GM12878 (cell line): ENCODE results near the gene SV2B. TPM values are rescaled to one million over a fixed set of nuclear protein-coding genes. Genes with fewer than 3 reads are reported as not detected.

Experiments used
- ATAC-seq: fragments of 200-7000 bp; cut with Tn5 transposase; 3 replicates; pipeline ENCODE4 v1.9.1; 2020; ENCODE audit warnings: mild to moderate bottlenecking, moderate library complexity
- BruUV-seq: library from RNA; stranded (reverse); fragments of 400-500 nt; replicated peaks from 2 replicates; lab custom pipeline; 2021; lab: Mats Ljungman, UMichigan
- CTCF ChIA-PET: fragments of 300-600 bp; sonication (Branson Sonifier 250); formaldehyde crosslinking; extraction: SDS; loops from one replicate; lab custom pipeline; 2021; ENCODE audit warnings: inconsistent platforms; lab: Yijun Ruan, JAX
- POLR2A ChIA-PET: fragments of 350-600 bp; formaldehyde crosslinking; extraction: SDS; loops from one replicate; lab custom pipeline; 2021; ENCODE audit warnings: inconsistent platforms; lab: Charles Lee
- RAD21 ChIA-PET: fragments of 300-600 bp; sonication (Branson Sonifier 250); formaldehyde crosslinking; loops from one replicate; lab custom pipeline; 2023; ENCODE audit warnings: antibody characterized with exemption; ENCODE audit not compliant: unreplicated experiment; lab: Charles Lee
- SMC1A ChIA-PET: fragments of 300-600 bp; sonication (Branson Sonifier 250); formaldehyde crosslinking; loops from one replicate; lab custom pipeline; 2023; ENCODE audit not compliant: unreplicated experiment, uncharacterized antibody; lab: Charles Lee
- DNase-seq: peaks from one replicate; pipeline ENCODE4 v3.0.0-alpha.2; 2011; ENCODE audit warnings: low read depth, low spot score
- FAIRE-seq: peaks from 3 replicates; lab custom pipeline; 2011; peaks lifted over from hg19 to GRCh38; lab: Jason Lieb, UNC
- H2AFZ ChIP-seq: 2 replicates; pipeline ENCODE4 v1.6.0; 2011; ENCODE audit warnings: low read depth, low read length, control low read depth; ENCODE audit not compliant: control insufficient read depth
- H3K27ac ChIP-seq: 2 replicates; pipeline ENCODE4 v1.5.1; 2011; ENCODE audit warnings: control low read depth; ENCODE audit not compliant: control insufficient read depth, insufficient read depth
- H3K27me3 ChIP-seq, 2 experiments: replicated peaks in 1 of 2; 2 replicates each; pipeline versions ENCODE4 v1.6.0 to v1.6.1; 2011; ENCODE audit warnings: low read length in 1 of 2; ENCODE audit not compliant: control insufficient read depth in 2 of 2, insufficient read depth in 2 of 2
- H3K36me3 ChIP-seq, 2 experiments: 2 replicates each; pipeline ENCODE4 v1.5.1; 2011; ENCODE audit warnings: low read length in 1 of 2; ENCODE audit not compliant: control insufficient read depth in 2 of 2, insufficient read depth in 2 of 2
- H3K4me1 ChIP-seq: 2 replicates; pipeline ENCODE4 v1.6.1; 2011; ENCODE audit warnings: mild to moderate bottlenecking, low read length, moderate library complexity, mixed read lengths; ENCODE audit not compliant: control insufficient read depth, insufficient read depth
- H3K4me2 ChIP-seq: 2 replicates; pipeline ENCODE4 v1.6.0; 2011; ENCODE audit warnings: control low read depth; ENCODE audit not compliant: control insufficient read depth, insufficient read depth
- H3K4me3 ChIP-seq: fragments of 200-600 bp; sonication (generic); 2 replicates; pipeline ENCODE4 v1.5.1; 2016
- H3K79me2 ChIP-seq: 2 replicates; pipeline ENCODE4 v1.6.0; 2011; ENCODE audit warnings: low read length; ENCODE audit not compliant: control insufficient read depth, insufficient read depth
- H3K9ac ChIP-seq: 2 replicates; pipeline ENCODE4 v1.8.0; 2011; ENCODE audit warnings: low read length, control low read depth, mixed read lengths; ENCODE audit not compliant: control insufficient read depth, insufficient read depth
- H3K9me3 ChIP-seq: replicated peaks from 3 replicates; pipeline ENCODE4 v1.5.1; 2011; ENCODE audit warnings: mild to moderate bottlenecking, low read length; ENCODE audit not compliant: control insufficient read depth, insufficient read depth
- H4K20me1 ChIP-seq: 2 replicates; pipeline ENCODE4 v1.6.0; 2011; ENCODE audit not compliant: control insufficient read depth, insufficient read depth
- CEBPZ ChIP-seq: fragments of 150-350 bp; IDR thresholded peaks from 2 replicates; pipeline ENCODE4 v1.6.1; 2016; ENCODE audit warnings: low read depth, low read length
- ELK1 ChIP-seq: IDR thresholded peaks from 2 replicates; pipeline ENCODE4 v1.6.1; 2012; ENCODE audit warnings: low read depth, low read length, improper control_type of control experiment
- EP300 ChIP-seq, 2 experiments: fragments of 150-350 bp in 1 of 2; IDR thresholded peaks; 2 replicates each; pipeline ENCODE4 v1.6.1; 2011 to 2012; ENCODE audit warnings: low read depth in 2 of 2, low read length in 2 of 2, borderline replicate concordance in 1 of 2, improper control_type of control experiment in 1 of 2, inconsistent platforms in 1 of 2; ENCODE audit not compliant: control insufficient read depth in 1 of 2
- SIX5 ChIP-seq: IDR thresholded peaks from 2 replicates; pipeline ENCODE4 v1.6.1; 2011; ENCODE audit warnings: mild to moderate bottlenecking, low read depth, low read length, moderate library complexity; ENCODE audit not compliant: severe bottlenecking
- SREBF1 ChIP-seq: IDR thresholded peaks from 2 replicates; pipeline ENCODE4 v1.6.1; 2012; ENCODE audit warnings: mild to moderate bottlenecking, low read length
- STAT1 ChIP-seq: fragments of 450-650 bp; conservative IDR thresholded peaks from 2 replicates; pipeline ENCODE4 v1.6.1; 2014; ENCODE audit warnings: antibody characterized with exemption, mild to moderate bottlenecking
- STAT3 ChIP-seq: IDR thresholded peaks from 2 replicates; pipeline ENCODE4 v1.6.1; 2011; ENCODE audit warnings: low read depth, low read length, improper control_type of control experiment
- YY1 ChIP-seq: IDR thresholded peaks from 2 replicates; pipeline ENCODE4 v1.6.1; 2011; ENCODE audit warnings: low read depth, mild to moderate bottlenecking, low read length
- ZNF384 ChIP-seq: IDR thresholded peaks from 2 replicates; pipeline ENCODE4 v1.6.1; 2012; ENCODE audit warnings: low read depth, mild to moderate bottlenecking, low read length, improper control_type of control experiment, borderline replicate concordance
- ZNF622 ChIP-seq: fragments of 450-650 bp; IDR thresholded peaks from 2 replicates; pipeline ENCODE4 v1.6.1; 2017; ENCODE audit warnings: mild to moderate bottlenecking, inconsistent platforms
- WGBS: methylation state at CpG from one replicate; pipeline ENCODE4 v1.1.6; 2016; ENCODE audit warnings: low lambda C conversion rate; ENCODE audit not compliant: insufficient replicate concordance, insufficient coverage; ENCODE audit errors: missing lambda C conversion rate; 5-methylcytosine and 5-hydroxymethylcytosine counted together
- in situ Hi-C: fragments of 300-500 bp; cut with MboI; formaldehyde crosslinking; loops from 9 replicates; pipeline ENCODE4 v1.14.3; 2018; ENCODE audit warnings: mixed read lengths
- intact Hi-C: fragments of 100-400 bp; cut with micrococcal nuclease; formaldehyde crosslinking; loops from one replicate; pipeline ENCODE4 v1.14.2; 2022; ENCODE audit not compliant: unreplicated experiment
- polyA plus RNA-seq, 11 experiments: library from polyadenylated mRNA; depleted of rRNA in 4 of 11; unstranded in 6 of 11; stranded (reverse) in 5 of 11; fragments of >200 nt; fragmentation: Nextera tagmentation in 4 of 11; fragmentation: Illumina TruSeq in 1 of 11; extraction: Ambion mirVana in 4 of 11; extraction: Trizol in 1 of 11; gene quantifications; 1 replicate in 1 of 11; 2 replicates in 10 of 11; pipeline versions ENCODE4 v1.2.1 to v1.2.3, GENCODE V29; 2011 to 2016; ENCODE audit warnings: inconsistent platforms in 2 of 11, missing spikeins in 2 of 11, low read depth in 1 of 11
- total RNA-seq, 4 experiments: library from RNA; depleted of rRNA in 3 of 4; stranded (reverse); fragments of >200 nt in 3 of 4; fragmentation: Illumina TruSeq in 1 of 4; extraction: Trizol in 1 of 4; gene quantifications; 2 replicates each; pipeline versions ENCODE4 v1.2.1 to v1.2.3, GENCODE V29; 2013 to 2021

SV2B gene
- total and polyA plus RNA-seq, 10 of the 15 experiments (the other 5 are each of a cell fraction or from before 2014, with no cell fraction given), result 0.03 to 1.7 (median 1.3) TPM

GRCh38 chr15:91098451-91098850, 1.6 kb upstream of the SV2B start:
- no peak overlapping the region for H3K4me3 ChIP-seq
- H3K79me2 ChIP-seq, result no peaks in the 10 kb centered on the region
- ChIA-PET CTCF (no interaction called here), RAD21 (no interaction called here), SMC1A (interaction anchor here (1.4 kb wide), 1 partner anchor 17 kb away, joined by 3 read pairs; no protein-coding TSS in a partner anchor)
- FAIRE-seq (no peak), ATAC-seq (no peak)
- 79% methylated on average over 6 of the region's 6 CpGs for WGBS
- H3K9ac ChIP-seq, result no peak overlapping the region
- H3K4me1 ChIP-seq, result no peaks in the 10 kb centered on the region
- no peaks in the 10 kb centered on the region for H3K9me3 ChIP-seq
- H2AFZ ChIP-seq, result no peak overlapping the region
- intact Hi-C loops (no loop called here), in situ Hi-C loops (no loop called here)
- H3K27me3 ChIP-seq, result peaks cover 15 to 18% of the 10 kb centered on the region in 2 experiments
- no peaks in the 10 kb centered on the region for H4K20me1 ChIP-seq
- no TSS peak for BruUV-seq
- no peak overlapping the region for H3K27ac ChIP-seq
- no peaks in the 10 kb centered on the region for H3K36me3 ChIP-seq
- TF ChIP-seq ZNF384, result no peak
- TF ChIP-seq SIX5, result no peak
- no peak for TF ChIP-seq CEBPZ
- TF ChIP-seq SREBF1, result no peak
- TF ChIP-seq STAT3, result no peak
- no peak for TF ChIP-seq STAT1
- no peak for TF ChIP-seq ZNF622
- no peak for TF ChIP-seq EP300 (IDR thresholded peaks at IDR 0.05; ENCODE audit: borderline replicate concordance in 1 of 2, control insufficient read depth in 1 of 2, low read depth in 2 of 2, low read length in 2 of 2)
- TF ChIP-seq ELK1, result no peak
- TF ChIP-seq YY1, result no peak
- TF ChIP-seq, all 136 proteins: peak for 0
- POLR2A ChIA-PET, result interaction anchor here (0.6 kb wide), 2 partner anchors 102 to 1730 kb away, joined by 4 to 5 read pairs; no protein-coding TSS in a partner anchor
- no peak for DNase-seq
- no peak overlapping the region for H3K4me2 ChIP-seq
